ENCODE results near the gene KCTD17. TPM values are rescaled to one million over a fixed set of nuclear protein-coding genes. Genes with fewer than 3 reads are reported as not detected.

The KCTD17 gene
- total RNA-seq, 1 experiment from 2014 or later = 39.1 TPM

- Histone ChIP-seq H3K4me1 (ENCODE audit: insufficient read depth, low read length, poor library complexity, severe bottlenecking) (no peaks in the 10 kb centered on the region), H3K9me3 (ENCODE audit: low read depth, low read length, poor library complexity, severe bottlenecking) (no peaks in the 10 kb centered on the region), H3K27ac (ENCODE audit: low read depth, low read length, poor library complexity, severe bottlenecking) (no peak overlapping the region), H3K36me3 (ENCODE audit: insufficient read depth, low read length, poor library complexity, severe bottlenecking) (no peaks in the 10 kb centered on the region), H3K4me3 (ENCODE audit: low read depth, low read length, poor library complexity, severe bottlenecking) (no peak overlapping the region), H3K27me3 (replicated peaks; ENCODE audit: insufficient read depth, low read depth, low read length, poor library complexity) (no peaks in the 10 kb centered on the region)
- no TSS peak for BruUV-seq (replicated peaks)
- ChIA-PET CTCF (no interaction called here), POLR2A (ENCODE audit: low non-redundant PET) (no interaction called here)
- no peak for TF ChIP-seq EZH2 (IDR thresholded peaks at IDR 0.05; ENCODE audit: borderline replicate concordance, low read depth, low read length, poor library complexity, severe bottlenecking)
- TF ChIP-seq, protein P1, sequence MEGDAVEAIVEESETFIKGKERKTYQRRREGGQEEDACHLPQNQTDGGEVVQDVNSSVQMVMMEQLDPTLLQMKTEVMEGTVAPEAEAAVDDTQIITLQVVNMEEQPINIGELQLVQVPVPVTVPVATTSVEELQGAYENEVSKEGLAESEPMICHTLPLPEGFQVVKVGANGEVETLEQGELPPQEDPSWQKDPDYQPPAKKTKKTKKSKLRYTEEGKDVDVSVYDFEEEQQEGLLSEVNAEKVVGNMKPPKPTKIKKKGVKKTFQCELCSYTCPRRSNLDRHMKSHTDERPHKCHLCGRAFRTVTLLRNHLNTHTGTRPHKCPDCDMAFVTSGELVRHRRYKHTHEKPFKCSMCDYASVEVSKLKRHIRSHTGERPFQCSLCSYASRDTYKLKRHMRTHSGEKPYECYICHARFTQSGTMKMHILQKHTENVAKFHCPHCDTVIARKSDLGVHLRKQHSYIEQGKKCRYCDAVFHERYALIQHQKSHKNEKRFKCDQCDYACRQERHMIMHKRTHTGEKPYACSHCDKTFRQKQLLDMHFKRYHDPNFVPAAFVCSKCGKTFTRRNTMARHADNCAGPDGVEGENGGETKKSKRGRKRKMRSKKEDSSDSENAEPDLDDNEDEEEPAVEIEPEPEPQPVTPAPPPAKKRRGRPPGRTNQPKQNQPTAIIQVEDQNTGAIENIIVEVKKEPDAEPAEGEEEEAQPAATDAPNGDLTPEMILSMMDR (conservative IDR thresholded peaks at IDR 0.05; ENCODE audit: low read depth, low read length) = no peak
- intact Hi-C loops (cut with micrococcal nuclease; ENCODE audit: unreplicated experiment) = no loop called here
- DNase-seq (ENCODE audit: low spot score) = no peak
Observed at GRCh38 chr22:37111156-37111717, 59.7 kb downstream of the KCTD17 start.

GRCh38 chr22:37112084-37112728 lies 60.7 kb downstream of the KCTD17 start:
- Histone ChIP-seq H3K4me3 (ENCODE audit: low read depth, low read length, poor library complexity, severe bottlenecking) (no peak overlapping the region), H3K4me1 (ENCODE audit: insufficient read depth, low read length, poor library complexity, severe bottlenecking) (no peaks in the 10 kb centered on the region), H3K36me3 (ENCODE audit: insufficient read depth, low read length, poor library complexity, severe bottlenecking) (no peaks in the 10 kb centered on the region), H3K27me3 (replicated peaks; ENCODE audit: insufficient read depth, low read depth, low read length, poor library complexity) (no peaks in the 10 kb centered on the region), H3K27ac (ENCODE audit: low read depth, low read length, poor library complexity, severe bottlenecking) (no peak overlapping the region), H3K9me3 (ENCODE audit: low read depth, low read length, poor library complexity, severe bottlenecking) (no peaks in the 10 kb centered on the region)
- no peak for DNase-seq (ENCODE audit: low spot score)
- ChIA-PET CTCF (no interaction called here), POLR2A (ENCODE audit: low non-redundant PET) (no interaction called here)
- intact Hi-C loops (cut with micrococcal nuclease; ENCODE audit: unreplicated experiment) = no loop called here
- TF ChIP-seq EZH2 (IDR thresholded peaks at IDR 0.05; ENCODE audit: borderline replicate concordance, low read depth, low read length, poor library complexity, severe bottlenecking) = no peak
- TF ChIP-seq, protein P1 (conservative IDR thresholded peaks at IDR 0.05; ENCODE audit: low read depth, low read length) = no peak
- no TSS peak for BruUV-seq (replicated peaks)

Other genes starting within 250 kb of the KCTD17 start
- gene PVALB, start 234.7 kb upstream of the KCTD17 start, total RNA-seq (2021) = not detected in 2 replicates
- not detected in 2 replicates for gene NCF4, start 190.7 kb upstream of the KCTD17 start, total RNA-seq (2021)
- not detected in 2 replicates for gene CSF2RB, start 138.1 kb upstream of the KCTD17 start, total RNA-seq (2021)
- 31.3 and 37.6 TPM in 2 replicates for gene TST, start 32.3 kb upstream of the KCTD17 start, total RNA-seq (2021)
- gene MPST, start 32.0 kb upstream of the KCTD17 start, total RNA-seq (2021) = 66.6 and 81.7 TPM in 2 replicates
- not detected in 2 replicates for gene TMPRSS6, start 58.0 kb downstream of the KCTD17 start, total RNA-seq (2021)
- 0.97 and 1.5 TPM in 2 replicates for gene IL2RB, start 98.2 kb downstream of the KCTD17 start, total RNA-seq (2021)
- gene C1QTNF6, start 136.5 kb downstream of the KCTD17 start, total RNA-seq (2021) = 6.3 and 8.6 TPM in 2 replicates
- gene SSTR3, start 160.7 kb downstream of the KCTD17 start, total RNA-seq (2021) = not detected in 2 replicates
- gene RAC2, start 192.5 kb downstream of the KCTD17 start, total RNA-seq (2021) = 4.0 and 5.8 TPM in 2 replicates
- gene CYTH4, start 230.8 kb downstream of the KCTD17 start, total RNA-seq (2021) = not detected in 2 replicates

Data from A673 (cell line).